ENCODE measurements around the gene PAFAH2. TPM values are rescaled to one million over a fixed set of nuclear protein-coding genes. Genes with fewer than 3 reads are reported as not detected.

PAFAH2 gene
- total RNA-seq, 1 experiment from 2014 or later: 12.4 TPM

- H3K9me3 Mint-ChIP-seq: no peaks in the 10 kb centered on the region
- Histone ChIP-seq H3K4ac (ENCODE audit: low read depth, low read length) (no peak overlapping the region), H2BK15ac (ENCODE audit: low read depth, low read length) (no peak overlapping the region), H3K23me2 (ENCODE audit: insufficient read length, low read depth, low read length, poor library complexity, severe bottlenecking) (no peaks in the 10 kb centered on the region), H4K91ac (ENCODE audit: insufficient read length, low read depth, low read length) (no peak overlapping the region), H2BK120ac (ENCODE audit: low read depth, low read length, poor library complexity, severe bottlenecking) (no peak overlapping the region), H3K9me3 (ENCODE audit: control insufficient read depth, low read depth, low read length) (no peaks in the 10 kb centered on the region), H2BK20ac (ENCODE audit: low read depth, low read length, poor library complexity, severe bottlenecking) (no peak overlapping the region), H2BK5ac (ENCODE audit: insufficient read length, low read length) (no peak overlapping the region), H2AK5ac (ENCODE audit: insufficient read length, low read length) (no peak overlapping the region), H3K23ac (ENCODE audit: insufficient read length, low read depth, low read length) (no peak overlapping the region), H3T11ph (ENCODE audit: low read length) (no peak overlapping the region), H3K27ac (ENCODE audit: insufficient read length, low read depth, low read length) (no peak overlapping the region), H4K5ac (ENCODE audit: insufficient read length, low read depth, low read length) (no peak overlapping the region), H3K9ac (ENCODE audit: extremely low read depth, insufficient read length, low read length) (no peak overlapping the region), H4K20me1 (ENCODE audit: control insufficient read depth, insufficient read depth, insufficient read length) (no peaks in the 10 kb centered on the region), H3K79me1 (ENCODE audit: insufficient read depth, low read depth, low read length, poor library complexity, severe bottlenecking) (no peaks in the 10 kb centered on the region), H2AFZ (ENCODE audit: low read length) (no peak overlapping the region), H3K79me2 (ENCODE audit: insufficient read depth, low read length) (no peaks in the 10 kb centered on the region), H2BK12ac (ENCODE audit: insufficient read length, low read depth, low read length) (no peak overlapping the region), H4K8ac (replicated peaks; ENCODE audit: insufficient read length, low read depth, low read length) (no peak overlapping the region), H3K4me2 (ENCODE audit: insufficient read depth, insufficient read length, low read length) (no peak overlapping the region), H3K56ac (ENCODE audit: insufficient read length, low read depth, low read length) (no peak overlapping the region), H3K4me1 (ENCODE audit: insufficient read depth, low read length) (no peaks in the 10 kb centered on the region), H3K18ac (ENCODE audit: insufficient read length, low read depth, low read length) (no peak overlapping the region), H3K27me3 (ENCODE audit: insufficient read depth, low read length) (no peaks in the 10 kb centered on the region), H3K14ac (ENCODE audit: insufficient read depth, low read length) (no peak overlapping the region)
- peaks cover 17% of the 10 kb centered on the region for H3K27me3 Mint-ChIP-seq (ENCODE audit: low read depth)
- H3K4me1 Mint-ChIP-seq: peaks cover 10 to 19% of the 10 kb centered on the region in 2 experiments
- no CpG with 5 or more reads among the region's 5 CpGs for WGBS (ENCODE audit: extremely low coverage, insufficient read length, low lambda C conversion rate)
- no peaks in the 10 kb centered on the region for H3K36me3 Mint-ChIP-seq (ENCODE audit: insufficient read depth in 1 of 3, low read depth in 3 of 3)
- no peak overlapping the region for H3K4me3 Mint-ChIP-seq
- H3K27ac Mint-ChIP-seq: no peak overlapping the region
- no peak for DNase-seq
- no peak for TF ChIP-seq CTCF (conservative IDR thresholded peaks at IDR 0.05)
Measured at GRCh38 chr1:25932321-25932720, 65.5 kb downstream of the PAFAH2 start.

Data from H9 (cell line).